Stimulated activated CD8-positive, alpha-beta memory T cell treated with anti-CD3 and anti-CD28 coated beads, Interleukin-7, amount 100 ng/mL, for 1 hour (primary cell): ENCODE results near the gene DIRAS1.

Experiments
- DNase-seq, 2 donors: peaks; one replicate each; pipeline ENCODE4 v3.0.0-alpha.2; 2020; ENCODE audit warnings: low read depth in 2 of 2

DIRAS1 gene

DNA sequence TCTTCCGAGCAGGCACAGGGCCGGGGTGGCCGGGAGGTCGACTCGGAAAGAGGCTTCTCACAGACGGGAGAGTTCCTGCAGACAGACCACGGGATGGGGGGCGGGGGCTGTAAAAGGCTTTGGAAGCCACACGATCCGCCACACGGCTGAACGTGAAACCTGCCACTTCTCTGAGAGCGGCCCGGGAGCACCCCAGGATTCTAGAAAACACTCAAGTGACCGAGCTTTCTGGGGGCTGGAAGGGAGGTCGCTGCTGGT, 34.2 kb upstream of the DIRAS1 start:
- DNase-seq: no peak

DNA sequence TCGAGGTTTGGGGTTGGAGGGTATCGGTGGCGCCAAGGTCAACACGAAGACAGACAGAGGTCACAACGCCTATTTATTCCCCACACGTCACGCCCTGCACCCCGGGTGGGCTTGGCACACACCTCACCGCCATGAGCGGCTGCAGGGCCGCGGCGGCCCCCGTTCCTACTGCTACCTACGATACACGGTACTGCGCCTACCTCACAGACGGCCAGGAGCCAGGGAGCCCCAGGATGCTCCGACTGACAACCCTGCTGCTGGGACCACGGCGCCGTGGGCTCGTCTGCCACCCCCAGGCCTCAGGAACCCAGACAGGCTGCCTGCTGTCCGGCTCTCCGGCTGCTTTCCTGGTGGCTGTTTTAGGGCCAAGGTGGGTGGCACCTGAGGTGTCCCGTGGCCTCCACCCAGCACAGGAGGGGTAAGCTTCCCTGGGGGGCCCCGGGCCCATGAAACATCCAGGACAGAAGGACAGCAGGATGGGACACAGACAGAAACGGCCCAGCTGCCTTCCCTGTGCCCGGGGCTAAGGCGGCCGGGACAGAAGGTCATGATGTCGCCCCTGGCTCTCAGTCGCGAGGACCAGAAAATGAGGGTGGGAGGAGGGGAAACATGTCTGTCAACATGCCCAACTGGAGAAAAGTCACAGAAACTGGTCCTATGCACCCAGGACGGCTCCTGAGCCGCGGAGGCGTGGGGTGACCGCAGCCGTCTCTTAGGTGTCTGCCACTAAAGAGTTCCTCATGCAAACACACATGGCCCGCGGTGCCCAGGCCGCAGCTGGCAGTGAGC, 33.7 kb upstream of the DIRAS1 start:
- no peak for DNase-seq

DNA sequence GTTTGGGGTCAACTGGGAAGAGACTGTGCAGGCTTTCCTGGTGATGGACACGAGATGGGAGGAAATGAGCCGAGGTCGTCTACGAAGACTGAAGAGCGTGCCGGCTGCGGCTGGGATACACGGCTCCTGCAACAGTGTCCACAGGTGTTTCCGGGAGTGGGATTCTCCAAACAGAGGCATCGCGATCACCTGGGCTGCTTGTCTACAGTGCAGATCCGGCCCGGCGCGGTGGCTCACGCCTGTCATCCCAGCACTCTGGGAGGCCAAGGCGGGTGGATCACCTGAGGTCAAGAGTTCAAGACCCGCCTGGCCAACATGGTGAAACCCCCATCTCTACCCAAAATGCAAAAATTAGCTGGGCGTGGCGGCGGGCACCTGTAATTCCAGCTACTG, 30.3 kb upstream of the DIRAS1 start:
- no peak for DNase-seq

DNA sequence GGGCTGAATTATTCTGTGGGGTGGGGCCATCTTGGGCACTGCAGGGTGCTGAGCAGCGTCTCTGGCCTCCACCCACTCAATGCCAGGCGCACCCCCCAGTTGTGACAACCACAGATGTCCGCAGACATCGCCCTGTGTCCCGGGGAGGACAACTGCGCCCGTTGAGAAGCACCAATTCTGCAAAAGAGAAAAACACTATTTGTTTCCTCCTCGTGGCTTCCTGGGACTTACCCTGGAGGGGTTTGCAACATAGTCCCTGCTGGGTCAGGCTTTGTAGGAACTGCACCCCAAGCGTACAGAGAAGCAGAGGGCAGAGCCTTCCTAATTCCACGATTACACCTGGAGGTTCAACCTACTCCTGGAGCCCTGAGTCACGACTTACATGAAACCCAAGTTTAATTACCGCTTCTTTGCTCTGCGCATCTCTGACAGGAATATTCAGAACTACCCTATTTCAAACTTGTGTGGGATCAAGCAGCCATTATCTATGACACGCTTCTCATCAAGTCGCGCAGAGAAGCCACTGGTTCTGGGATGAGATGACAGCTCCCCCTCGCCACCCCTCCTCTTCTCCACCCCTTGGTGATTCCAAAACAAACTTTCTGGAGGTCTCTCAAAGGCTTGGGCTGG, 29.8 kb upstream of the DIRAS1 start:
- DNase-seq: no peak

DNA sequence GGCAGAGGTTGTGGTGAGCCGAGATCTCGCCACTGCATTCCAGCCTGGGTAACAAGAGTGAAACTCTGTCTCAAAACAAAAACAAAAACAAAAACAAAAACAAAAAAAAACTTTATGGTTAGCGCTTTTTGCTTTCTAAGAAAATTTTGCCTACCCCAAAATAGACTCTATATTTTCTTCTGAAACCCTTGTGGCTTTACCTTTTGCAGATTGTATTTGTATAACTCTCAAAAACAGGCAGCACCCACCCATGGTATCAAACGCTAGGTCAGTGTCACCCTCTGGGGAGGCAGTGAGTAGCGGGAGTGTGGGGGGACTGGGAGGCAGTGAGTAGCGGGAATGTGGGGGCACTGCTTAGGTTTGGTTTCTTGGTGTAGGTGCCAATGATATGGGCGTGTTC, 26.2 kb upstream of the DIRAS1 start:
- no peak for DNase-seq

DNA sequence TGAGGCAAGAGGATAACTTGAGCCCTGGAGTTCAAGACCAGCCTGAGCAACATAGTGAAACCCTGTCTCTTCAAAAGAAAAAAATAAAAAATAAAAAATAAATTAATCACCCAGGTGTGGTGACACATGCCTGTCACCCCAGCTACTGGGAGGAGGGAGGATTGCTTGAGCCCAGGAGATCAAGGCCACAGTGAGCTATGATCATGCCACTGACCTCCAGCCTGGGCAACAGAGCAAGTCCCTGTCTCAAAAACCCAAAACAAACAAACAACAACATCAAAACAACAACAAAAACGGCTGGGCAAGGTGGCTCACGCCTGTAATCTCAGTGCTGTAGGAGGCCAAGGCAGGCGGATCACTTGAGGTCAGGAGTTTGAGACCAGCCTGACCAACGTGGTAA, 22.9 kb upstream of the DIRAS1 start:
- no peak for DNase-seq

DNA sequence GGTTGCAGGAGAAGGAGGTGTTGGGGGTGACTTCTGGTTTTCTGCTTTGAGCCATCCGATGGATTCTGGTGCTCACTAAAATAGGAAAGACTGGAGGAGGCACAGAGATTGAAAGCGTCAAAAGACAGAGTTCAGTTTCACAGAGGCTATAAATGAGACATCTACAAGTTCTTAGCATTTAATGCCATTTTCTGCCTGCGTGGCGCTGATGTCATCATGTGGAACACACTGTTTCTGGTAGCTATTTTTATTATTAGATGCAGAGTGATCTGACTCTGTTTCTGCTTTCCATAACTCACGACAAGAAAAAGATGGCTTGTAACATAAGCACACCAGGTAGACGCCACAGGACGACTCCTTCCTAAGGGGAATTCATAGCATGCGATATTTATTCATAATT, 21.9 kb upstream of the DIRAS1 start:
- no peak for DNase-seq

DNA sequence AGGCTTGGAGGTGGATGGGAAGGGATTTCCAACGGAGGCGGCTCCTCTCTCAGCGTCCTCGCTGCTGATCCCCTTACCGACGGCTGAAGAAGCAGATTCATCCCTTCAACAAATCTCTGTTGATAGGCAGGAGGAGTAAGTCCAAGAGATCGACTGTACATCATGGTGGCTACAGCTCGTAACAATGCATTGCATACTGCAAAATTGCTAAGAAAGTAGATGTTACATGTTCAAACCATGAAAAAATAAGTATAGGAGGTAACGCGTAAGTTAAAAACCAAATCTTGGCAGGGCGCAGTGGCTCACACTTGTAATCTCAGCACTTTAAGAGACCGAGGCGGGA, 19.1 kb upstream of the DIRAS1 start:
- DNase-seq: no peak

DNA sequence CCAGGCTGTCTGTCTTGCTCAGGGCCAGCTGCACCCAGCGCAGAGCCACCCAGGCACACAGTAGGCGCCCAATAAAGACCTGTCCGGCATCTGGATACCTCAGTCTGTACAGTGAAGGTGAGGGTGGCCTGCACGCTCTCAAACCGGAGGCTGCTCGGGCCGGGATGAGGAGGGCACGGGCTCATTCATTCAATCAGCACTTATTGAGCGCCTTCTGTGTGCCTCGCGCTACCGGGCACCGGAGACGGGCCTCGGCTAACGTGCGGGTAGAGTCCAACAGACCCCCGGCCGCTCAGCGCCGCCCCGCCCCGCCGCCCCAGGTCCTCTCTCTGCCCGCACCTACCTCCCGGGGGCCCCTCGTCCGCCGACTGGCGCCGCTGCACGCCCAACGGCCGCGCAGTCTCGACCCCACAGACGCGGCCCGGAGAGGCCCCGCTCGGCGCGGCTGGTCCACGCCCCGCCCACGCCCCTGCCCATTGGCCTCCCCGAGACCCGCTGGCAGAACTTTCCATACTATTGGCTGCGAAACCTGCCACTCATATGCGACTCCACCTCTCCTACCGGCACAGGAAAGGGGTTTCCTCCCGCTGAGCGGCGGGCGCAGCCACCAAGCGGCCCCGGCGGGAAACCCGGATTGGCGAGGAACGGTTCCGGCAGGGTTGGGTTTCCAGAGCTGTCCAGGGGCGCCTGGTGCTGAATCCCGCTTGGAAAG, 18.6 kb upstream of the DIRAS1 start, which contains the start of gene SLC39A3:
Gene SLC39A3 (minus strand): TSS at position 416 of the 712 bp plus-strand sequence. CDS start 2,760 bp downstream, outside the sequence.
- peak; percentile 98 for DNase-seq

DNA sequence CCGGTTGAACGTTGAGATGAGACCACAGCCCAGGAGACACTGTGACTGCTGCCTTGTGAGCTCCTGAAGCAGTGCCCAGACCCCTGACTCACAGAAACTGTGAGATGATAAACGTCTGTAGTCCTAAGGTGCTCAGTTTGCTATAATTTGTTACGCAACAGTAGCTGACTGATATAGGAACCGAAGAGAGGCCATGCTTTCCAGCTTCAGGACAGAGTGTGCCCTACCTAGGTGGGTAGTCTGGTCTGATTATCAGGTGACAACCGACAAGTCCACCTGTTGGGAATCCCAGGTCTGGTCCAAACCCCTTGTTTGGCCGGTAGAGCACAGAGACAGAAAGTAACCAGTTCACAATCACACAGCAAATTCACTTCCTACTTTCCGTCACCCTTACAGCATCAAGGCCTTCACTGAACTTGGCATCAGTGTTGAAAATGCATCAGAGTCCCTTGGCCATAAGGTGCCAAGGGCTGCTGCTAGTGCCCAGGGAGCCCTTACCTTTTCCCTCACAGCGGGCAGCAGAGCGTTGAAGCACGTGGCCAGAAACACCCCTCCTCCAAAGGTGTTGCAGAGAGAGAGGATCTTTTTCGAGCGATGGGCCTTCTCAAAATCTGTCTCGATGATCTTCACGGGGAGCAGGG, 15.5 kb upstream of the DIRAS1 start:
- no peak for DNase-seq

DNA sequence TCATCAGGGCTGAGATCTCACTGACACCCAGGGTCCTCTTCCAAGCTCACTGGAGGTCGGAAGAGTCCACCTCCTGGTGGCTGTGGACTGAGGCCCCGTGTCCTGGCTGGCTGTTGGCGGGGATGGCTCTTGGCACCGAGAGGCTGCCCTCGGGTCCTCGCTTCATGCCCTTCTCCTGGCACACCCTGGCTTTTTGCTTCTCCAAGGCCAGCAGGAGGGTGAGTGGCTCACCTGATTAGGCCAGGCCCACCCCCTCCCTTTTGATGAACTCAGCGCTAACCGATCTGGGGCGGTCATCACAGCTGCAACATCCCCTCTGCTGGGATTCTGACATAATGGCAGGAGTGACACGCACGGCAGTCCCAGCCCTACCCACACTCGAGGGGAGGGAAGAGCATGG, 14.2 kb upstream of the DIRAS1 start:
- DNase-seq: no peak

DNA sequence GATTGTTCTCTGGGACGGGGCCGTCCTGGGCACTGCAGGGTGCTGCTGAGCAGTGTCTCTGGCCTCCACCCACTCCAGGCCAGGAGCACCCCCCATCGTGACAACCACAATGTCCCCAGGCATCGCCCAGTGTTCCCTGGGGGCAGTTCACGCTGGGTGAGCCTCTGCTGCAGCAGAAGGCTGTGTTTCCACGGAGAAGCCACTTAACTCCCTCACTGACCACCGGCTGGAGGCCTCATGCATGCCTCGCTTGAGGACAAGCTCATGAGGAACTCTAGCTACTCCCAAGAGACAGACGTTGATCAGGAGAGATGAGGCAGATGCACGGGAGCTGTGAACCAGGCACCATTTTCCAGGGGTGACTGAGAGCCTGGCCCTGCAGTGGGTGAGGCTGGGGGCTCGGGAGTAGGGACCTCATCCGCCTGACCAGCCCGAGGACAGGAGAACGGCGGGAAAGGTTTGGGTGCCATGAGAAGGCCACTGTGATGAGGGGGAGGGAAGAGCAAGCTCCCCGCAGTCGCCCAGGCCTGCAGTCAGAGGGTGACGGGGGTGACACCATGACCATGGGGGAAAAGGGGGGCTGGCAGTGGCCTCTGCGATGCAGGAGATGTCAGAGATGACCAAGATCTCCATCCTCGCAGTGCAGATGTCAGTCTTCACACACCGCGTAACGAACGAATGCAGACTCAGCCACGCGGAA, 13.6 kb upstream of the DIRAS1 start:
- DNase-seq: no peak

DNA sequence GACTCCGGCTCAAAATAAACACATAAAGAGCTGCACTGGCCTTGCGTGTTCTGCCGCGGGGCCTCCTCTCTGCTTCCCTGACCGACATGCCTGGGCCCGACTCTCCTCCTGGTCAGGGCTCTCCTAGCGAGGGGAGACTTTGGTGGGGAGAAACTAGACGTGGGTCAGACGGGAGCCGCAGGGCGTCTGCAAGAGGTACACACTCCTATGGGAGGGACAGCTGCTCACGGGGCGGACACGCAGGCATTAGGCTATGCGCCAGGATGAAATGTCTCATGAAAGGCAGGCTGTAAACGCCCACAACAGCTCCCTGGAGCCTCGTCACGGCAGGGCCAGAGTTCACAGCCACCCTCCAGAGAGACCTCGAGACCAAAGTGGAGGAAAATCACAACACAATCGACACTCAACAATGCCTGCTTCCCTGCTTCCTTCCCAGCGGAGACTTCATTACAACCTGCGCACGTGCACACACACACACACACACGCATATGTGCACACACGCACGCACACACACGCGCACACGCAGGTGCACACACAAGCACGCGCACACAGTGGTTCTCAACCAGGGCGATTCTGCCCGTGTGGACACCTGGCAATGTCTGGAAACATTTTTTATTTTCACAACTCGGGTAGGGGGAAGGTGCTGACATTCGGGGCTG, 12.9 kb upstream of the DIRAS1 start:
- DNase-seq: no peak

DNA sequence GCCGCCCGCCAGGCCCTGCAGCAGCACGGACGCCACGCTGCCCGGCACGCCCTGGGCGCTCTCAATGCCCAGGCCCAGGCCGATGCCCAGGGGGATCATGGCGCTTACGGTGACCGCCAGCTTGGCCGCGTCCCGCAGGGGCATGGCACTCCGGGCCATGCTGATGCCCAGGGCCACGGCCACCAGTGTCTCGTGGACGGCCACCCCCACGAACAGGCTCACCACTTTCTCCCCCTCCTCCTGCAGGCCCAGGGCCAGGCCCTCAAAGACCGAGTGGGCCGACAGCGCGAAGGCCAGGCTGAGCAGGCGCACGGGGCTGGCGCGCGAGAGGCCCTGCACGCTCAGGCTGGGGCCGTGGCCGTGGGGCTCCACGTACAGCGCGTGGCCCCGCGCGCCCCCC, 11.7 kb upstream of the DIRAS1 start:
- no peak for DNase-seq

DNA sequence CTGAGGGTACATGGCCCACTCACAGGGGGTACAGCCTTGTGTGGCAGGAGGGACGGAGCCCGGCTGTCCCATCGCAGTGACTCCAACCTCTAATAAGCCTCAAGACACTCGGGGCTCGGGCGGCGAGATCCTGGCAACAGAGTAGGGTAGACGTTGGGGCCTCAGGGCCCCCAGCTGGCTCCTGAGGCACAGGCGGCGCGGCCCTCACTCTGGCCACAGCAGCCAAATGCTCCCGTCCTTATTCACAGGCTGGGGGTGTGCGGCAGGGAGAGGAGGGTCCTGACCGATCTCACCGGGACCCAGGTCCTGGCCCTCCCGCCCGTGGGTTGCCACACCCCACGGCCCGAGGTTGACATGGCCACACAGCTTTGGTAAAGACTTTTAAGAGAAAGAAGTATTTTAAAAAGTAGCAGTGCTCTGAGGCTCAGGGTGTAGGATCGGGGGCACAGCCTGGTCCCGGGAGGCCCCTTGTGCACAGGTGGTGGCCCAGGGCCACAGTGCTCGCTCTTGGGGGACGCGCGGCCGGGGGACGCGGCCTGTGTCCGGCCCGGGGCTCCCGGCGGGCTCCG, 11.1 kb upstream of the DIRAS1 start:
- DNase-seq: no peak

DNA sequence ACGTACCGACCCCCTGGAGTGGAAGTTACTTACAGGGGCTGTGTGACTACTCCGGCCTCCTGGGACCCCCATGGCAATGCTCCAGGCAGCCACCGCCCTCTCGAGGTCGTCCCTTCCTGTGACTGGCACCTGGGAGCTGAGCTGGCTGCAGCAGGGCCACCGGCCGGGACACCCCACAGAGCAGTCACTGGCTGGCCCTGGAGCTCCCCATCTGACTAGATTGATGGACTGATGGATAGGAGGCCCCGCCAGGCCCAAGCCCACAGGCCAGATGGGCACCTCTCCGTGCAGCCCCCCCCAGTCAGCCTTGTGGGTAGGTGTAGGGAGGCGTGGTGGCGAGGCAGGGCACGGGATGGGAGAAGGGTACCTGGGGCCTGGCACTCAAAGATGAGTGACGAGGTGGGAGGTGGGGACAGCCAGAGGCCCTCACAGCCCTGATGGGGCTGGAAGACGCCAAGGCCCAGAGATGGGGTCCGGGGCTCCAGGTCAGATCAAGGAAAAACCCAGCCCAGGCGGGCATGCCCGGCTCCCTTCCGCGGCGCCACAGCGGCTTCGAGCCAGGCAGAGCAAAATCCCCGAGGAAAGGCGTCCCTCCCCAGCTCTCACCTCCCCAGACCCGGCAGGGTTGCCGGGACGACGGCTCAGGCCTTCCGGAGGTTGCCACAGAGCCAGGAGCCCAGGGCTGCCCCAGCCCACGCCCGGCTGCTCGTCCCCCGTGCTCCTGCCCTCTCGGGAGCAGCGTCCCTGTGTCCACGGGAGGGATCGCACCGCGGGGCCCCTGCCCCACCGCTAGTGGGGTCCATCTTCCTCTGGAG, 10.2 kb upstream of the DIRAS1 start:
- DNase-seq: no peak

DNA sequence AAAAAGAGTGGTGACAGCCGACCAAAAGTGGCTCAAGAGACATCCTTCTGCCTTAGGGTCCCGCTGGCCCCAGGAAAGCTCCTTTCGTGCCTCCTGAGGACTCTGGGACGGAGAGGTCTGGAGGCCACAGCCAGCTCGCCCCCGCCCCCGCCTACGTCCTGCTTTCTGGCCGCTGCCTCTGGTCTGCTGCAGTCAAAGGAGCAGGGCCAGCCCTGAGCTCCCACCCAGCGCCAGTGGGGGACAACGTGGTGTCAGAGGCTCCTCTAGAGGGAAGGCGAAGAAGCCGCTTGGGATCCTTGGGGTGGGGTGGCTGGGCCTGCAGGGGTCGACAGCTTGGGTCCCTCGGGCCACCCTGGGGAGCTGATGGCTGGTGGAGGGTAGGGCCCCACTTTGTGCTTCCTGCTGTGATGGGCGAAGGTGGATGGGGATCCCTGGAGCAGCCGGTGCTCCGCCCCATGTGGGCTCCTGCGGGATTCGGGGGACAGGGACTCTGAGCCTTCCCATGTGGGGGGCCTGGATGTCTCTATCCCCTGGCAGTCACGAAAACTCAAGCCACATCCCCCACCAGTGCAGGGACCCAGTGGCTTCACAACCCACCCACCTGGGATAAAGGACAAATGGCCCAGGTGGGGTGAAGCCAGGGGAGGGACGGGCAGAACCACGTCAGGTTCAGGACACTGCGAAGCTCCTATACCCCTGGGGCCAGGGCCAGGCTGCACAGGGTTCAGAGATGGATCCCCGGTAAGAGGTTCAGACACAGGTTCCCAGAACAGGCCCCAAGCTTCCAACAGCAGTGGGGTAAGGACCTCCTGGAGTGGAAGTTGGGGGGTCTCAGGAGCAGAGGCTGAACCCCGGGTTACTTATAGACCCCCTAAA, 9.0 kb upstream of the DIRAS1 start:
- no peak for DNase-seq

DNA sequence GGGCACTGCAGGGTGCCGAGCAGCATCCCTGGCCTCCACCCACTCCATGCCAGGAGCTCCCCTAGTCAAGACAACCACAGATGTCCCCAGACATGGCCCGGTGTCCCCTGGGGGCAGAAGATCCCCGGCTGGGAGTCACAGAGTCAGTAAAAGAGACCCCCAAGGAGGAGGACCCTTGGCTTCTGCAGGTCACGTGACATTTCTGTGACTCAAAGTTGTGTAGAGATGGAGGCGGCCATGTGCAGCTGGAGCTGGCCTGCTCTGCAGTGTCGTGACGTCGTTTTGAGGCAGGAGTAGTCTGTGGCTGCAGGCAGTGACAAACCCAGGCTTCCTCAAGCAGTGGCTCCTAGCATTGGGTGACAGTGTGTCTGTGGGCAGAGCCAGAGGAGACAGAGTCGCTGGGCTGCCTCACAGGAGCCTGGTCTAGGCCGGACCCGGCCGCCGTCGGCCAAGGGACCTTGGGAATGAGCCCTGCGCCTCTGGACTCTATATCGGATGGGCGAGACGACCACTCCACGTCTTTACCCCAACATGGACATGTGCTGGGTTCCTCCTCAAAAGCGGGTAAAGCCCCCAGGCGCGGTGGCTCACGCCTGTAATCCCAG, 7.7 kb upstream of the DIRAS1 start:
- DNase-seq: no peak

DNA sequence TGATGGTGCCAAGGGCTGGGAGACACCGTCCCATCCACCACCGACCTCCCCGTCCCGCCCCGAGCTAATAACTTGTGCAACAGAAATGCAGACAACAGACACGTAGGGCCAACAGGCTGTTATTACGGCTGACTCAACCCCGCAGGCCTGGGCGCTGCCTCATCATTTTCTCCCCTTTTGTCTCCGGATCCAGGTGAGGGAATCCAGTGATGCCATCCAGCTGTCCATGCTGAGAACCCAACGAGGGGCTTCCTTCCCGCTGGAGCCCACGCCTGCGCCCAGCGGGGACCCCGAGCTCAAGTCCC, 6.4 kb upstream of the DIRAS1 start:
- no peak for DNase-seq
